GM20431 (cell line): ENCODE results near the gene ACTL8.

Experiments used
- in situ Hi-C: fragments of 300-500 bp; cut with MseI, MboI; formaldehyde crosslinking; loops from one replicate; pipeline ENCODE4 v1.15.0; 2020; ENCODE audit warnings: low sequenced_read_pairs; ENCODE audit not compliant: unreplicated experiment

Gene ACTL8

DNA sequence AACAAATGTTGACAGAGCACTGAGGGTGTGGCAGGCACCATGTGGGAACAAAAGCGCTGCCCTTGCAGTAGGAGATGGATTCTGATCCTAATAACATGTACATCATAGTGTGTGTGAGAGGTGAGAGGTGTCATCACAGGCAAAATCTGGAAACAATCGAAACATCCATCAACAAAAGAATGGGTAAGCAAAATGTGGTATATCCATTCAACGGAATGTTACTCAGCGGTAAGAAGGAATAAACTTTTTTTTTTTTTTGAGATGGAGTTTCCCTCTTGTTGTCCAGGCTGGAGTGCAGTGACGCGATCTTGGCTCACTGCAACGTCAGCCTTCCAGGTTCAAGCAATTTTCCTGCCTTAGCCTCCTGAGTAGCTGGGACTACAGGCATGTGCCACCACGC lies 112.3 kb downstream of the ACTL8 start:
- in situ Hi-C loops = no loop called here

DNA sequence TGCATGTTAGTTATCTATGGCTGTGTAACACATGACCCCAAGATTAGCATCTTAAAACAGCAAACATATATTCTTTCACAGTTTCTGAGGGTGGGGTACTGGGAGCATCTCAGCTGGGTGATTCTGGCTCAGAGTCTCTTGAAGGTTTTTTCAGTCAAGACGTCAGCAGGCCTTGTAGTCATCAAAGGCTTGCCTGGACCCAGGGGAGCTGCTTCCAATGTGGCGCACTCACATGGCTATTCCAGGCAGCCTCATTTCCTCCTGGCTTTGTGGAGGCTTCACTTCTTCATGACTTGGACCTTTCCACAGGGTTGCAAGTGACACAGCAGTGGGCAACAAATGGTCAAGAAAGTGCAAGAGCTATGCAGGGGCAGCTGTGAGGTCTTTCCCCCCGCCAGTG lies 114.7 kb downstream of the ACTL8 start:
- in situ Hi-C loops = no loop called here

DNA sequence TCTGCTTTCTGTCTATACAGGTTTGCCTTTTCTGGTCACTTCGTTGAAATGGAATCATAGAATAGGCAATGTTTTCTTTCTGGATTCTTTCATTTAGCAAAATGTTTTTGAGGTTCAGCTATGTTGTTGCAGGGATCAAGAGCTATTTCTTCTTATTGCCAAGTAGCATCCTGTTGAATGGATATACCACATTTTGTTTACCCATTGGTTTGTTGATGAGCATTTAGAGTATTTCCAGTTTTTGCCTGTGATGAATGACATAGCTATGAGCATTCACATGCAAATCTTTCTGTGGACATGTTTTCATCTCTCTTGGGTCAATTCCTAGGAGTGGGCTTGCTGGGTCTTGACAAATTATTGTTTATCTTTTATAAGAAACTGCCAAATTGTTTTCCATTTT lies 115.5 kb downstream of the ACTL8 start:
- in situ Hi-C loops = no loop called here

DNA sequence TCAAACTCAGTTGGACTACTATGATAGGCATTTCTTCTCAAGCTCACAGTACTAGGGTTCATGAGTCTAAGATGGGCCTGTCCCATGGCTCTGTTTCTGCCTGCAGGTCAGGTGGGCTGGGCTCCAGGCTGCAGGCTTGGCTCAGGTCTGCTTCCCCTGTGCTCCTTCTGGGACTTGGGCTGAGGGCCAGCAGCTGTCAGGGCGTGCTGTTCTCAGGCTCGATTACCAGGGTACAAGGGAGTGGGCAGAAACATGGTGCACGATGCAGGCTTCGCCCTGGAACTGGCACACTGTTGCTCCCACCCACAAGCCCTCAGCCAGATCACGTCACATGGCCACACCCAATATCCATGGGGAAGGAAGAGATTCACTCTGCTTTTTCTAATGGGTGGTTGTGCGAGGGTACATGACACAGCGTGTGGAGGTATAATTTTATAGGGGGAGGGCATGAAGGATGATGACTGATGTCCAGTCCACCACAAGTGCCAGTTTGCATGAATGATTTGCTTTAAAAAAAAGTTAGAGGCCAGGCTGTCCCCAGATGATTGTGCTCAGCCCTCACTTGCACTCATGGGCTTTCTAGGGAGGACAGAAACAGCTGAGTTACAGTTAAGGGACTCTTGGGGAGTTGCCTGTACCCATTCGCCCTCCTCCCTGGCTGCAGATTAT lies 118.0 kb downstream of the ACTL8 start:
- in situ Hi-C loops = no loop called here

DNA sequence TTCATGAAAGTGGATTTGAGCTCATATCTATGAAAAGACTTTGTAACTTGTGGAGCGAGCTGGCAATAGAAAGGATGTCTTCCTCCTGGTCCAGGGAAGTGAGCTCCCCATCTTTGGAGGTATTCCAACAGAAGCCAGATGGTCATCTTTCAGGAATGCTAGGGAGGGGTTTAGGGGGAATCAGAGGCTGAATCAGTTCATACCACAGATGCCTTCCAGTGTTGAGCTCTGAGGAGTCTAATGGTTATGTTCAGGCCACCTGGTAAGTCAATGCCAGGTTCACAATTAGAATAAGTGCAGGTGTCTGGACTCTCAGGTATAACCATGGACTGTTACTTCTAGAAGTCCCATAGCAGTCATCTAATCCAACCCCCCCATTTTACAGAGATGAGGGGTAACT lies 119.1 kb downstream of the ACTL8 start:
- in situ Hi-C loops = no loop called here

DNA sequence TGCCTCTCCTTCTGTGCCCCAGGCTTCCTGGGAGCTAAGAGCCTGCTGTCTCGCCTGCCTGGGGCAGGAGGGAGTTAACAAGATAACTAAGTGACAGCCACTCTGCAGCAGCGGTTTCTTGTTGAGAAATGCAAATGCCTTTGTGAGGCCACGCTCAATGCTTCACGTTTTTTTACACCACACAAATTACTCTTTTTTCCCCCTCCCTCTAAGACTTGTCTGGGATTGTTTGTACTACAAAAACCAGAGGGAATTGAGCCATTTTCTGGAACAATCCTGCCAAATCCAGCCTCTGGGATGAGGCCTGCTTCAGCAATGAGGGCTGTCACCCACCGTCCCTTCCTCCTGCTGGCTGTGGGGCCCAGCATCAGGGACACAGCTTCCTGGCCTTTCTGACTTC lies 119.6 kb downstream of the ACTL8 start:
- in situ Hi-C loops = no loop called here

DNA sequence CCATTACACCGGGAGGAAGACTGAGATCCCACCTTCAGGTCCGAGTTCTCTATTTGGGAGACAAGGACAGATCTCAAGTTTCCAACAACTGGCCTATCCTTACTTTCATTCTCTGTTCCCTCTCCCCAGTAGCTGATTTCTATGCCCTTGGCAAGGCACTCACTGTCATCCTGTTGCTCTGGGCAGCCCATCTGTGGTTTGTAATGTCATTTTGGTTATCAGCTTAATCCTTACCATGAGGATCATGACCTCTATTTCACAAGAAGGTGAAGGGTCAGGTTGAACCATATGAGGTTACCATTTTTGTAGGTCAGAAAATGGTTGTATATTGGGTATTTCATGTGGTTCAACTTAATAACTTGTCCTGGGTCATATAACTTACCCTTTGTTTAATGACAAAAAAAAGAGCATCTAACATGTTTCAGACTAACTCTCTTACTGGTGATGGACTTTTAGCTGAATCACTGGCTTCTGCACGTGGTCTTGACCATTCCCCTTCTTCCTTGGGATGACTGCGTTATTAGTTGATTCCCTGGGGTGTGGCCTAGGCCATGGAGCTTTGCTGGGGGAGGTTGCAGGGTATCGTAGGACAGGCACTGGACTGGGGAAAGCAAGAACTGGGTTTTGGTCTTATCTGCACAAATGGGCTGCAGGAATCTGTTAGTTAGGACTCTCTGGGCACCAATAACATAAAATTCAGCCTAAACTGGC lies 120.2 kb downstream of the ACTL8 start:
- in situ Hi-C loops = no loop called here

DNA sequence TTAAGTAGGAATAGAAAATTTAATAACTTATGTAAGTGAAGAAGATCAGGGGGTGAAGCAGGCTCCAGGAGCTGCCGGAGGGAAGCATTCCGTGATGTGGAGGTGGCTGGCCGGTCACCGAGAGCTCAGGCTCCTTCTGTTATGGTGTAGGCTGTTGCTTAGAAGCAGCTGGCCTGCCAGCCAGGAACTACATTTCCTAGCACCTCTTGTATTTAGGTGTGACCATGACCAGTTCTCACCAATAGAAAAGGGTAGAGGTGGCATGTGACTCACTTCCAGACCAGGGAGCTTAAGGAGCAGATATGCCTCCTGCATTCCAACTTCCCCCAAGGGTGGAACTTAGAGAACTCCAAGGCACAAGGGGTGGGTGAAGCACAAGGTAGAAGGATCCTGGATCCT lies 120.7 kb downstream of the ACTL8 start:
- in situ Hi-C loops = no loop called here
